NCI-H82 treated with DMSO at 0.1 percent for 48 hours (cell line): ENCODE data around the gene OR1M1.
A peak's percentile ranks its signal among the peaks of the same experiment; 100 is the strongest.

ENCODE experiments used
- DNase-seq: peaks from one replicate; lab custom pipeline; 2025; ENCODE audit not compliant: unreplicated experiment; lab: John Stamatoyannopoulos, UW

The OR1M1 gene

DNA sequence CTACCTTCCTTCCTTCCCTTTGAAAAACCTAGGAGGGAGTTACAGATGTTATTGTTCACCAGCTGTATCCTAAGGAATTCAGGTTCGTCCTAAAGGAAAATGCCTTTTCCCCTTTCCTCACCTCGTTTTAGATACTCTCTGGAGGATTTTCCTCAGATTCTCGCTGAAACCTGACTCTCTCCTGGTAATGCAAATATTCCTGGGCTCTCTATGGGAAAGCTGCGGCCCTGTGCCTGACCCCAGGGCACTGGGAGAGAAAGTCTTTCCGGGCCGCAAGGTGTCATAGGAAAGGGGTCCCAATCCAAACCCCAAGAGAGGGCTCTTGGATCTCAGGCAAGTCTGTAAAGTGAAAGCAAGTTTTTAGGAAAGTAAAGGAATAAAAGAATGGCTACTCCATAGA, 13.1 kb upstream of the OR1M1 start:
- DNase-seq, result no peak

DNA sequence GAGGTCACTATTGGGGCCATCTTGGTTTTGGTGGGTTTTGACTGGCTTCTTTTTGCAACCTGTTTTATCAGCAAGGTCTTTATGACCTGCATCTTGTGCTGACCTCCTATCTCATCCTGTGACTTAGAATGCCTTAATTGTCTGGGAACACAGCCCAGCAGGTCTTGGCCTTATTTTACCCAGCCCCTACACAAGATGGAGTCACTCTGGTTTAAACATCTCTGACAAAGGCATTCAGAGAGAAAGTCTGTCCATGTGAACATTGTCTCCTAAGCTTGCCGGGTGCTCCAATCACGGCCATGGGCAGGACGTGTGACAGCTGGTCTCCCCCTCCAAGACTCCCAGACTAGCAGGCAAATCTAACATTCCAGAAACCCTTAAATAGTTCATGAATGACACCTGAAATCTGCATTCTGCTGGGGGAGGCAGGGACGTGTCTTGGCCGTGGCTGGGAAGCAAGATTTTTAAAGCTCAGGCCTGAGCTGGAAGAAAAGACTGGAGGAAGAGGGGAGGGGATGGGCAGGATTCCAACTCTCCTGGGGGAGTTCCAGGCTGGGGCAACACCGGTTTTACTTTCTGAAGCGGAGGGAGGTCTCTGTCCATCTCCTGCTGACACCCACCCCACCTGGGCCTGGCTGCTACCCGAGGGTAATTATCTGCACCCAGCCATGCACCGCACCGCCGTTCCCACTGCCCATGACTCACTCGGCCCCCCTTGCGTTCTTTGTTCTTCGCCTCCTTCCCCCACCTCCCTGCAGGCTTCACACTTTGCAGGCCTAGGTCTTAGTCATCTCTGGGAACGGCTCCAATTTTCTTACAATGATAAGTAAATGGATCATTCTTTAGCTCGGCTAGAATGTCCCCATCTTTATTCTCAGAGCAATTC, 11.6 kb upstream of the OR1M1 start:
- DNase-seq, result peak; percentile 17

DNA sequence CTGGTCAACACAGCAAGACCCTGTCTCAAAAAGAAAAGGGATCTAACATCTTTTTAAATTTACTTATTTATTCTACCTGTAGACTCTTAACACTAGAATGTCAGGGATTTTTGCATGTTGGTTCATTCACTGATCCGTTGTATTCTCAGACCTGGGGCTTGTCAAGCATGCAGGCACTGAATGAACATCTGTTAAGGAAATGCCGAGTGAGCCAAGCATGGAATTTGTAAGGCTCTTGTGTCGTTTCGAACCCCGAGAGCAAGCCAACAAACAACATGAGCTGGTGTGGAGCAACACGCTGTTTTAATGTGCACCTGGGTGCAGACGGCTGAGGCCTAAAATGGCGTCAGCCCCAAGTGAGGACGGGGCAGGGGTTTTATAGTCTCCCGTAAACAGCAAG, 10.0 kb upstream of the OR1M1 start:
- DNase-seq, result no peak

DNA sequence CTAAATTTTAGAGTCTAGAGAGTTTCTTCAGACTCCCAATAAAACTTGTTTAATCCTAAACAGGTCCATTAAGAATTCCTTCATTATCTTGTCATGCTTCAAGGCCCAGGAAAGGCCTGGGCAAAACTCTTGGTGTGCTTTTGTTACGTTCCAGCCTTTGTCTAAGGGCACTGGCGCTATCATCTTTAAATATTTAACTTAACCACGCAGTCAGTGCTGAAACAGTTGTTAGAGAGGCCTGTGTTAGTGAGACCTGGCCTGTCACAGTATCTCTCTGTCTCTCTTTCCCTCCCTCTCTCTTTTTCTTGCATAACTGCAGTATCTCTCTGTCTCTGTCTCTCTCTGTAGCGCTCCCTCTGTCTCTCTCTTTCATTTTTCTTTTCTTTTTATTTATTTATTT, 8.2 kb upstream of the OR1M1 start:
- DNase-seq, result no peak

DNA sequence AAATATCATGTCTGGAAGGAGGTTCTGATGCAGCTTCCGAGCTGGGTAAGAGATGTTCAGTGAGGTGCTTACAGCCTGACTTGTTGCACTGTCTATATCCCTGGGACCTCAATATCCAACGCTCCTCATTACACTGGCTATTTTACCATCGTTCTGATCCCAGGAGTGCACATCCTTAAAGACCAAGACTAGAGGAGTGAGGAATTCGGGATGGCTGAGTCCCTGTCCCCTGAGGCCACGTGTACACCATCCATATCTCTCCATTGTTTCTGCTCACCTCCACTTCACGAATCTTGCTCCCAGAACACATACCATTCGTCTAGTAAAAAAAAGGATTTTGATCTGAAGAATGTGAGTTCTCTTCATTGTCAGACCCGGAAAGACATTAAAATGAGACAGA, 20.5 kb downstream of the OR1M1 start, which contains the start of gene OR7G2:
Gene OR7G2, minus strand, starts transcription at position 101 of the 400 bp plus-strand sequence. CDS start 4,232 bp downstream, outside the sequence.
- DNase-seq, result no peak

DNA sequence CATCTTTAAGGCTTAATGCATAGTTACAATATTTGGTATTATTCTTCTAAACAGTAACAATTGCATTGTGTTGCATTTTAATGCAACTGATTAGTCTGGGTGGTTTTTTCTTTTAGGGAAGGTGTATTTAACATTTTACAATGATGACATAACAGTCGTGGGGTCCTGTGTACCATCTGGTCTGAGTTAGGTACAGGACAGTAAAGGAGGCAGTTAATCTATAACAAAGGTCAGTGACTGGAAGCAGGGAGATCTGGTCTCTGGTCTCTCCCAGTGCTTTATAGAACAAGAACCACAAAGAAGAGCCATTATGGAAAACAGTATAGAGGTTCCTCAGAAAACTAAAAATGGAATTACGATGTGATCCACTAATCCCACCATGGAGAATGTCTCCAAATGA, 23.1 kb downstream of the OR1M1 start:
- no peak for DNase-seq

DNA sequence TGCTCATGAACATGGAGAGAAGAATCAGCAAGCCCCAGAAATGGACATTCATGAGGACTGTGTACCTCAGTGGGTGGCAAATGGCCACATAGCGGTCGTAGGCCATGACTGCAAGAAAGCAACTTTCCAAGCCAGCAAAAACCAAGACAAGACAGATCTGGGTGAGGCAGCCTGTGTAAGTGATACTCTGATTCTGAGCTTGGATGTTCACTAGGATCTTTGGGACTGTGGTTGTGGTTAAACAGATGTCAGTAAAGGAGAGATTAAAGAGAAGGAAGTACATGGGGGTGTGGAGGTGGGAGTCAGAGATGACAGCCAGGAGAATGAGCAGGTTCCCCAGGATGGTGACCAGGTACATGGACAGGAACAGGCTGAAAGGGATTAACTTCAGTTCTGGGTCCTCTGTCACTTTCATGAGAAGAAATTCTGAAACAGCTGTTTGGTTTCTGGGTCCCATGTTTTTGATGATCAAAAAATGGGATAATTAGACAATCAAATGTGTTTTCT, 28.5 kb downstream of the OR1M1 start, which contains the start of gene OR7G1:
Gene OR7G1, minus strand, starts transcription at position 457 of the 507 bp plus-strand sequence. Its CDS starts 0 bp downstream, at position 457.
- no peak for DNase-seq

DNA sequence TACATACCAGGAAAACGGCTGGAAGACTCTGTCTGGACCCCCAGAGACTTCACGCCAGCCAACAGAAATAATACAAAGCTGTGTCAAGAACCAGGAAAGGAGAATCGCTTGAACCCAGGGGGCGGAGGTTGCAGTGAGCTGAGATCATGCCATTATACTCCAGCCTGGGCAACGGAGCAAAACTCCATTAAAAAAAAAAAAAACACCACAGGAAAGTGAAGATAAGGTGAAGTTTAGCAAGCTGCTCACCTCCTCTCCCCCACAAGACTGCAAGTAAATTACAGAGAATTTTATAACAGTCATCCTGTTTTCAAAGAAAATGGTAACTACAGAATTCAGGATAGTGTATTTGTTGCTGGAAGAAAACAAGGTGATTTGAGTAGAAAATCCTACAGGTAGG, 29.7 kb downstream of the OR1M1 start:
- no peak for DNase-seq

DNA sequence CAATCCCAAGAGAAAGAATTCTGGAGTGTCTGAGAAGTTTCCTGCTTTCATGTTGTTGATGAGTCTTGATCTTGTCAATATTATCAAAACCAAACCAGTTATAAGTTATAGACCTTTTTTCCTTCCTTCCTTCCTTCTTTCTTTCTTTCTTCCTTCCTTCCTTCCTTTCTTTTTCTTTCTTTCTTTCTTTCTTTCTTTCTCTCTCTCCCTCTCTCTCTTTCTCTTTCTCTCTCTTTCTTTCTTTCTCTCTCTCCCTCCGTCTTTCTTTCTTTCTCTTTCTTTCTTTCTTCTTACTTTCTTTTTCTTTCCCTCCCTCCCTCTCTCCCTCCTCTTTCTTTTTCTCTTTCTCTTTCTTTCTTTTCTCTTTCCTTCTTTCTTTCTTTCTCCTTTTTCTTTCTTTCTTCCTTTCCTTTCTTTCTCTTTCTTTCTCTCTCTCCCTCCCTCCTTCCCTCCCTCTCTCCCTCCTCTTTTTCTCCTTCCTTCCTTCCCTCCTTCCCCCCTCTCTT, 40.1 kb downstream of the OR1M1 start, which contains the start of gene OR7G3:
Gene OR7G3, minus strand, starts transcription at position 51 of the 506 bp plus-strand sequence. Its CDS starts 0 bp downstream, at position 51.
- DNase-seq, result no peak

DNA sequence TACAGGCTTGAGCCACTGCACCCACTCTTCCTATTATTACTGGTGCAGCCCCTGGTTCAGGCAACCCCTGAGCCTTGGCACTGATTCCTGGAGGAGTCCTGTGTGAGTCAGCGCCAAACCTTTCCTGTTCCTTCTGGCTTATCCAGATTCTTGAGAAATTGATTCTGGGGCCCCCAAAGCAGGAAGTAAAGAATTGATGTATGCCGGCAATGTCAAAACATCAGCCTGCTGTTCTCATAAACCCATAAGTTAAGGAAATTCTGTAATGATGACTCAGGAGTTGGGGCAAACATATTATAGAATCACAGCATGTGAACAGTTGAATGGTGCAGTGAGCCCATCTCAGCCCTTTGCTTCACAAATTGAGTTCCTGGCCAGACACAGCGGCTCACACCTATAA, 41.3 kb downstream of the OR1M1 start:
- no peak for DNase-seq

DNA sequence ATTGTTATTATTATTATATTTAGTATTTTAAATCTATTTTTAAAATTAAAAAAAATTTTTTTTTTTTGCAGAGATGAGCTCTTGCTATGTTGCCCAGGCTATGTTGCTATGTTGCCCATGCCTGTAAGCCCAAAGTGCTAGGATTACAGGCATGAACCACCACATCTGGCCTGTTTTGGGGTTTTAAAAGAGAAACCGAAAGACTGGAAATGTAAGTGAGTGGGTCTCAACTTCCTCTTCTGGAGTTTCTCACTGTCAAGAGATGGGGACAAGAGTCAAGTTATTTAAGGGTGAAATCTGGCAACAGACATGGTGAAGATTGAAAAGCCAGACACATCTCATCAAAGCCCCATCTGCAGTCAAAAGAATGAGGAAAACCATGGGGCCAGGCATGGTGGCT, 44.1 kb downstream of the OR1M1 start:
- DNase-seq, result no peak

DNA sequence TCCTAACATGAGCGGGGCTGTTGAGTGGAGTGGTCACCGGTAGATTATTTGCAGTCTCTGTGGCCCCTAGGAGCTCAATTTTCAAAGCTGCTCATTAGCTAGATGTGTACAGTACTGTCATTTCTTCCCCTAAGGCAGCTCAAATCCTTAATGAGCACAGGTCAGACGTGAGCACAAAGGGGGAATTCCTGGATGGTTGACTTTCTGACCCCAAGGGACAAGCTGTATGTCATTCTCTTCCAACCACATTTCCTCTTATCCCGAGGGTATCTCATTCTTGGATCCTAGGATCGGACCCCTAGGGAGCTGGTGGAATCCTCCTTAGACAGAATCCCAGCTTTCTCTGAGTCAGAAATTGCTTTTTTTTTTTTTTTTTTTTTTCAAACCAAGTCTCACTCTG, 45.6 kb downstream of the OR1M1 start:
- DNase-seq, result no peak

DNA sequence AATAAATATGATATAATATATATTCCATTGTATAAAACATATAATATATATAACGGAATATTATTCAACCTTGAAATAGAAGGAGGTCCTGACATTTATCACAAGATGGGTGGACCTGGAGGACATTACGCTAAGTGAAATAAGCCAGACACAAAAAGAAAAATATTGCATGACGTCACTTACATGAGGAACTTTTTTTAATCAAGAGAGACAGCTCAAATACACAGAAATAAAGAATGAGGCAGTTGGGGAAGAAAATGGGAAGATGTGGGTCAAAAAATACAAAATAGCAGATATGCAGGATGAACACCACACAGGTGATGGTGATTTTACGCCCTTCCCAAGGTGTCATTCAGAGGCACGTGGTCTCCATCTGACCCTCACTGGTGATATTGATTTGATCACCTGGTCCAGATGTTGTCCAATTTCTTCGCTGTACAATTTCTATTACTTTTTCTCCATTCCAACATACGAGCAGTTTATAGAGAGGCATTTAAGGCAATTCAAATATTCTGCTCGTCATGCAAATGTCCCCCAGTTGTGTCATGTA, 52.8 kb downstream of the OR1M1 start:
- no peak for DNase-seq

DNA sequence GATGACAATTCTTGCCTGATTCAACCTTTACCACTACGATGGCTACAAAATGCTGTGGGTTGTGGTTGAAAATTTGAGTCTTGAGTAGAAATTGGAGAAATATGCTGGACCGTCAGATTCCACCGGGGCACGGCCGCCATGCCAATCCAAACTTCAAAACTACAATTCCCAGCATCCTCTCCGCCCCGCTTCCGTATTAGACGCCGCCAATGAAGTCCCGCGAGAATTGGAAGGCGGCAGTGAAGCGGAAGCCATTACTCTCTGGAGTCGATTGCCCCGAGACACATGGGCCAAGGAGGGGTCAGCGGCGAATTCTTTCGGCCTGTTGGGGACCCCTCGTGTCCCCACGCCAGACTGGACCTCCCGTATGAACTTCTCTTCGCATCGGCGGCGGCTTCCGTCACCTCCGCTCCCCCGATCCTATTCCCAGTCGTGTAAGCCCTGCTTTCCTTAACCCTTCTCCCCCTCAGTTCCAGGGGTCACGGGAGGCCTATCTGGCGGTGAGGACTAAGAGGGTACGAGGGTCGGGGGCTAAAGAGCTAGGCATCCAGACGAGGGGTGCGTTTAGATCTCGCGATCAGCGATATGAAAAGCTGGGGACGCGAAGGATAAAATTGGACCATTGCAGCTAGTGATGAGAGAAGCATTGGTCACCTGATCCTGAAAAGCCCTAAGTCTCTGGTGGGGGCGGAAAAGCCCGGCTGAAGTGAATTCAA, 53.5 kb downstream of the OR1M1 start, which contains the start of gene ZNF317:
Gene ZNF317, plus strand, starts transcription at position 239 of the 716 bp plus-strand sequence. CDS start 15,620 bp downstream, outside the sequence.
- peak; percentile 60 for DNase-seq

DNA sequence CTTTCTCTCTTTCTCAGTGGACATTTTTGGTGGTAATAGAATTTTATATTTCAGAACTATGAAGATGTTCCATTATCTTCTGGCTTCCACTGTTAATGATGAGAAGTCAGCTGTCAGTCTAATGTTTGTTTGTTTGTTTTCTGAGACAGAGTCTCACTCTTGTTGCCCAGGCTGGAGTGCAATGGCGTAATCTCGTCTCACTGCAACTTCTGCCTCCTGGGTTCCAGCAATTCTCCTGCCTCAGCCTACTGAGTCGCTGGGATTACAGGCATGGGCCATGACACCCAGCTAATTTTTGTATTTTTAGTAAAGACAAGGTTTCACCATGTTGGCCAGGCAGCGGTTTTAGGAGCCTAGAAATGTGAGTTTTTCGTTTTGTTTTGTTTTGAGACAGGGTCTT, 58.1 kb downstream of the OR1M1 start:
- DNase-seq, result no peak
